K562 (cell line): ENCODE data around the gene ZFYVE28. TPM values are rescaled to one million over a fixed set of nuclear protein-coding genes. Genes with fewer than 3 reads are reported as not detected.

Experiments used
- ATF3 ChIP-seq, 2 experiments: fragments of 450-650 bp in 1 of 2; sonication (generic) in 1 of 2; formaldehyde crosslinking in 1 of 2; IDR thresholded peaks in 1 of 2; conservative IDR thresholded peaks in 1 of 2; 2 replicates each; pipeline versions ENCODE4 v1.6.1 to v1.8.1; 2016 to 2023; ENCODE audit warnings: mild to moderate bottlenecking in 2 of 2, moderate library complexity in 2 of 2, inconsistent platforms in 1 of 2, missing genetic modification reagents in 1 of 2
- ATF7 ChIP-seq: fragments of 450-650 bp; IDR thresholded peaks from 2 replicates; pipeline ENCODE4 v1.7.1; 2014; ENCODE audit warnings: mild to moderate bottlenecking, moderate library complexity
- BRCA1 ChIP-seq, 2 experiments: fragments of 450-650 bp in 1 of 2; sonication (generic) in 1 of 2; formaldehyde crosslinking in 1 of 2; IDR thresholded peaks; 2 replicates each; pipeline versions ENCODE4 v1.5.0 to v1.6.1; 2017 to 2020; ENCODE audit warnings: mild to moderate bottlenecking in 1 of 2, missing genetic modification reagents in 1 of 2
- CREB3 ChIP-seq: fragments of 450-650 bp; conservative IDR thresholded peaks from 2 replicates; pipeline ENCODE4 v1.6.1; 2016; ENCODE audit warnings: missing genetic modification characterization, low read depth, mild to moderate bottlenecking, missing compliant biosample characterization, moderate library complexity
- FOXP1 ChIP-seq: sonication (generic); formaldehyde crosslinking; IDR thresholded peaks from 2 replicates; pipeline ENCODE4 v1.8.0; 2022; ENCODE audit warnings: mild to moderate bottlenecking, missing genetic modification reagents
- GATAD2A ChIP-seq: fragments of 450-650 bp; IDR thresholded peaks from 2 replicates; pipeline ENCODE4 v1.6.1; 2017
- HLTF ChIP-seq: fragments of 450-650 bp; IDR thresholded peaks from 2 replicates; pipeline ENCODE4 v1.6.1; 2016
- HNRNPL ChIP-seq: fragments of 200-400 bp; formaldehyde crosslinking; IDR thresholded peaks from 2 replicates; pipeline ENCODE4 v1.6.1; 2017; ENCODE audit warnings: low read depth, mild to moderate bottlenecking, low read length
- KDM5B ChIP-seq: fragments of 200-600 bp; sonication (generic); IDR thresholded peaks from 2 replicates; pipeline ENCODE4 v1.6.1; 2012; ENCODE audit warnings: low read depth, mild to moderate bottlenecking, moderate library complexity, low read length, control low read depth, inconsistent platforms; ENCODE audit not compliant: insufficient replicate concordance
- NELFE ChIP-seq: IDR thresholded peaks from 2 replicates; pipeline ENCODE4 v1.6.1; 2011; ENCODE audit warnings: mild to moderate bottlenecking; ENCODE audit not compliant: insufficient read depth, insufficient read length
- NEUROD1 ChIP-seq: fragments of 150-350 bp; IDR thresholded peaks from 2 replicates; pipeline ENCODE4 v1.6.1; 2014; ENCODE audit warnings: borderline replicate concordance, low read length, low read depth; ENCODE audit not compliant: partially characterized antibody
- NFIX ChIP-seq: fragments of 250-450 bp; sonication (Bioruptor Pico); IDR thresholded peaks from 2 replicates; pipeline ENCODE4 v1.4.0; 2020; ENCODE audit warnings: low read depth, mild to moderate bottlenecking, moderate library complexity
- NONO ChIP-seq, 2 experiments: fragments of 200-400 bp in 1 of 2; fragments of 450-650 bp in 1 of 2; formaldehyde crosslinking in 1 of 2; IDR thresholded peaks; 2 replicates each; pipeline ENCODE4 v1.6.1; 2017; ENCODE audit warnings: low read depth in 2 of 2, mild to moderate bottlenecking in 2 of 2, moderate library complexity in 2 of 2, low read length in 1 of 2
- NR2F6 ChIP-seq: fragments of 450-650 bp; formaldehyde crosslinking; IDR thresholded peaks from 2 replicates; pipeline ENCODE4 v1.4.0; 2020; ENCODE audit warnings: mild to moderate bottlenecking
- PHB2 ChIP-seq: fragments of 450-650 bp; IDR thresholded peaks from 2 replicates; pipeline ENCODE4 v1.6.1; 2017; ENCODE audit warnings: low read depth
- PHF20 ChIP-seq: fragments of 450-650 bp; IDR thresholded peaks from 2 replicates; pipeline ENCODE4 v1.6.1; 2018; ENCODE audit not compliant: partially characterized antibody
- RBFOX2 ChIP-seq: fragments of 200-400 bp; formaldehyde crosslinking; IDR thresholded peaks from 2 replicates; pipeline ENCODE4 v1.6.1; 2017; ENCODE audit warnings: low read depth, mild to moderate bottlenecking, low read length, moderate library complexity
- RHOXF2B ChIP-seq: fragments of 250-450 bp; sonication (Bioruptor Pico); conservative IDR thresholded peaks from 2 replicates; pipeline ENCODE4 v1.5.1; 2021
- TARDBP ChIP-seq: fragments of 450-650 bp; IDR thresholded peaks from 2 replicates; pipeline ENCODE4 v1.6.1; 2016
- TCFL5 ChIP-seq: fragments of 250-450 bp; sonication (Bioruptor Pico); conservative IDR thresholded peaks from 2 replicates; pipeline ENCODE4 v1.6.1; 2021; ENCODE audit warnings: mild to moderate bottlenecking, moderate library complexity, matching md5 sums
- YY1 ChIP-seq, 3 experiments: IDR thresholded peaks; 2 replicates each; pipeline ENCODE4 v1.6.1; 2011; ENCODE audit warnings: low read length in 2 of 3, mild to moderate bottlenecking in 2 of 3, moderate library complexity in 2 of 3, borderline replicate concordance in 1 of 3, control low read depth in 1 of 3, low read depth in 1 of 3; ENCODE audit not compliant: insufficient read depth in 3 of 3, insufficient replicate concordance in 2 of 3, control insufficient read depth in 1 of 3, insufficient read length in 1 of 3; ENCODE audit errors: extremely low read depth in 1 of 3
- ZNF3 ChIP-seq: fragments of 250-450 bp; sonication (Bioruptor Pico); IDR thresholded peaks from 2 replicates; pipeline ENCODE4 v1.5.0; 2021; ENCODE audit warnings: mild to moderate bottlenecking, moderate library complexity
- ZNF589 ChIP-seq: fragments of 200-800 bp; sonication (Bioruptor generic); IDR thresholded peaks from 2 replicates; pipeline ENCODE4 v1.6.1; 2016; ENCODE audit warnings: low read depth, missing genetic modification characterization, missing compliant biosample characterization
- ZNF778 ChIP-seq: fragments of 450-650 bp; formaldehyde crosslinking; IDR thresholded peaks from 2 replicates; pipeline ENCODE4 v1.4.0; 2020; ENCODE audit warnings: mild to moderate bottlenecking, moderate library complexity
- polyA plus RNA-seq, 8 experiments: library from polyadenylated mRNA; depleted of rRNA in 4 of 8; stranded (reverse) in 5 of 8; unstranded in 3 of 8; fragments of >200 nt; fragmentation: Nextera tagmentation in 2 of 8; fragmentation: Illumina TruSeq in 1 of 8; extraction: Ambion mirVana in 2 of 8; extraction: Trizol in 1 of 8; gene quantifications; 2 replicates each; pipeline versions ENCODE4 v1.2.1 to v1.2.3, GENCODE V29; 2011 to 2014; ENCODE audit warnings: inconsistent platforms in 1 of 8, missing spikeins in 1 of 8
- total RNA-seq, 7 experiments: library from RNA; depleted of rRNA in 6 of 7; stranded (reverse); fragments of >200 nt in 6 of 7; fragmentation: Illumina TruSeq in 2 of 7; extraction: Trizol in 2 of 7; gene quantifications; 2 replicates each; pipeline versions ENCODE4 v1.2.1 to v1.2.3, GENCODE V29; 2011 to 2021; ENCODE audit warnings: low replicate concordance in 1 of 7
- TF ChIP-seq, protein P1 (sequence below): fragments of 200-800 bp; sonication (Bioruptor generic); IDR thresholded peaks from 2 replicates; pipeline ENCODE4 v1.6.1; 2017; ENCODE audit warnings: missing genetic modification characterization, missing compliant biosample characterization
- TF ChIP-seq, protein P2 (sequence below): sonication (generic); IDR thresholded peaks from 2 replicates; pipeline ENCODE4 v1.6.1; 2016

Gene ZFYVE28
- total and polyA plus RNA-seq, 9 of the 15 experiments (the other 6 are each of a cell fraction or from before 2014, with no cell fraction given) = 1.3 to 24.8 (median 8.9) TPM

GRCh38 chr4:2364654-2365053, 53.8 kb downstream of the ZFYVE28 start (continued):
- no peak for TF ChIP-seq ATF3 (IDR thresholded peaks at IDR 0.05)
- no peak for TF ChIP-seq ATF3 (CRISPR knock-in tag; conservative IDR thresholded peaks at IDR 0.05)
- TF ChIP-seq NEUROD1 = no peak
- TF ChIP-seq HLTF = no peak
- TF ChIP-seq ZNF3 (CRISPR knock-in tag) = no peak
- TF ChIP-seq PHB2 = no peak
- no peak for TF ChIP-seq ZNF778 (CRISPR knock-in tag)
- 0 out of 2 replicates have a peak, but pooled peaks have one; percentile 50 for TF ChIP-seq GATAD2A
- TF ChIP-seq, protein P1, sequence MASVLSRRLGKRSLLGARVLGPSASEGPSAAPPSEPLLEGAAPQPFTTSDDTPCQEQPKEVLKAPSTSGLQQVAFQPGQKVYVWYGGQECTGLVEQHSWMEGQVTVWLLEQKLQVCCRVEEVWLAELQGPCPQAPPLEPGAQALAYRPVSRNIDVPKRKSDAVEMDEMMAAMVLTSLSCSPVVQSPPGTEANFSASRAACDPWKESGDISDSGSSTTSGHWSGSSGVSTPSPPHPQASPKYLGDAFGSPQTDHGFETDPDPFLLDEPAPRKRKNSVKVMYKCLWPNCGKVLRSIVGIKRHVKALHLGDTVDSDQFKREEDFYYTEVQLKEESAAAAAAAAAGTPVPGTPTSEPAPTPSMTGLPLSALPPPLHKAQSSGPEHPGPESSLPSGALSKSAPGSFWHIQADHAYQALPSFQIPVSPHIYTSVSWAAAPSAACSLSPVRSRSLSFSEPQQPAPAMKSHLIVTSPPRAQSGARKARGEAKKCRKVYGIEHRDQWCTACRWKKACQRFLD (CRISPR knock-in tag) = peak; percentile 45; the same call in 1 of the 2 replicates
- TF ChIP-seq ATF7 = no peak
- TF ChIP-seq HNRNPL = no peak
- no peak for TF ChIP-seq TCFL5
- TF ChIP-seq NELFE = no peak
- no peak for TF ChIP-seq CREB3 (tag)
- peak; percentile 89 for TF ChIP-seq RBFOX2
- peak; percentile 46 for TF ChIP-seq PHF20
- peak in 1 of 3 experiments; percentile 52 for TF ChIP-seq YY1 (IDR thresholded peaks at IDR 0.05; ENCODE audit: borderline replicate concordance in 1 of 3, control insufficient read depth in 1 of 3, extremely low read depth in 1 of 3, insufficient read depth in 3 of 3, insufficient read length in 1 of 3, insufficient replicate concordance in 2 of 3, low read depth in 1 of 3, low read length in 2 of 3)
- TF ChIP-seq NR2F6 (CRISPR knock-in tag) = no peak
- TF ChIP-seq NFIX = no peak
- no peak for TF ChIP-seq BRCA1 (IDR thresholded peaks at IDR 0.05)
- no peak for TF ChIP-seq BRCA1 (CRISPR knock-in tag; IDR thresholded peaks at IDR 0.05)
- no peak for TF ChIP-seq TARDBP
- no peak for TF ChIP-seq KDM5B
- TF ChIP-seq ZNF589 = 0 out of 2 replicates have a peak, but pooled peaks have one; percentile 46
- TF ChIP-seq, protein P2, sequence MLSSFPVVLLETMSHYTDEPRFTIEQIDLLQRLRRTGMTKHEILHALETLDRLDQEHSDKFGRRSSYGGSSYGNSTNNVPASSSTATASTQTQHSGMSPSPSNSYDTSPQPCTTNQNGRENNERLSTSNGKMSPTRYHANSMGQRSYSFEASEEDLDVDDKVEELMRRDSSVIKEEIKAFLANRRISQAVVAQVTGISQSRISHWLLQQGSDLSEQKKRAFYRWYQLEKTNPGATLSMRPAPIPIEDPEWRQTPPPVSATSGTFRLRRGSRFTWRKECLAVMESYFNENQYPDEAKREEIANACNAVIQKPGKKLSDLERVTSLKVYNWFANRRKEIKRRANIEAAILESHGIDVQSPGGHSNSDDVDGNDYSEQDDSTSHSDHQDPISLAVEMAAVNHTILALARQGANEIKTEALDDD = no peak
- TF ChIP-seq RHOXF2B = no peak
- TF ChIP-seq FOXP1 = no peak
- 0 out of 4 replicates have a peak, but pooled peaks of 1 of the 2 experiments have one; percentile 24 for TF ChIP-seq NONO (IDR thresholded peaks at IDR 0.05; ENCODE audit: low read depth in 2 of 2, low read length in 1 of 2)
